ENCODE measurements around the gene SDR42E2.

GRCh38 chr16:22123759-22124490 lies 38.4 kb upstream of the SDR42E2 start:
- TF ChIP-seq CTCF (IDR thresholded peaks at IDR 0.05) = no peak
- TF ChIP-seq EP300 (IDR thresholded peaks at IDR 0.05) = no peak
